Left renal pelvis (tissue), 4 donors: Measurements from ENCODE around the gene ZNF784. TPM values are rescaled to one million over a fixed set of nuclear protein-coding genes. Genes with fewer than 3 reads are reported as not detected.

ENCODE experiments used
- DNase-seq, 4 donors: peaks; one replicate each; pipeline ENCODE4 v3.0.0-alpha.2; 2013; ENCODE audit warnings: low read depth in 4 of 4, low spot score in 3 of 4
- polyA plus RNA-seq, 4 donors: library from polyadenylated mRNA; unstranded; fragments of 120-200 nt; gene quantifications; one replicate each; pipeline ENCODE4 v1.2.1, GENCODE V29; 2013; ENCODE audit not compliant: insufficient read length in 4 of 4

Gene ZNF784
- polyA plus RNA-seq, result 10 to 100 TPM in 2 of 4 donors, 1 to 10 TPM in 2; 5.3 to 14.2 (median 9.9) TPM

GRCh38 chr19:55624109-55625003 is at the start of gene ZNF784:
Gene ZNF784, minus strand, starts transcription at chr19:55624566. Its CDS starts 5 bp downstream, at chr19:55624561.
- peak in 3 of 4 donors; percentile 84 to 90 (median 89) for DNase-seq

GRCh38 chr19:55673889-55674288 is 49.5 kb upstream of the ZNF784 start:
- DNase-seq, result no peak

GRCh38 chr19:55673465-55673864 is 49.1 kb upstream of the ZNF784 start:
- DNase-seq, result no peak

GRCh38 chr19:55672418-55672817 is 48.1 kb upstream of the ZNF784 start:
- DNase-seq, result no peak

- no peak for DNase-seq
Observed at GRCh38 chr19:55671054-55671378, 46.6 kb upstream of the ZNF784 start.

- DNase-seq, result no peak
Observed at GRCh38 chr19:55670280-55671053, 46.1 kb upstream of the ZNF784 start.

GRCh38 chr19:55669418-55670279 is 45.3 kb upstream of the ZNF784 start:
- DNase-seq, result no peak

GRCh38 chr19:55668603-55669348 is 44.4 kb upstream of the ZNF784 start:
- no peak for DNase-seq

GRCh38 chr19:55667958-55668357 is 43.6 kb upstream of the ZNF784 start:
- DNase-seq, result no peak

- no peak for DNase-seq
Observed at GRCh38 chr19:55667511-55667910, 43.1 kb upstream of the ZNF784 start.

GRCh38 chr19:55667006-55667381 is 42.6 kb upstream of the ZNF784 start:
- DNase-seq, result no peak

- no peak for DNase-seq
Observed at GRCh38 chr19:55666343-55667005, 42.1 kb upstream of the ZNF784 start.

GRCh38 chr19:55663846-55664536 is 39.6 kb upstream of the ZNF784 start:
- no peak for DNase-seq

- no peak for DNase-seq
Observed at GRCh38 chr19:55661826-55662225, 37.5 kb upstream of the ZNF784 start.

GRCh38 chr19:55660991-55661390 is 36.6 kb upstream of the ZNF784 start:
- DNase-seq, result no peak

GRCh38 chr19:55660404-55660803 is 36.0 kb upstream of the ZNF784 start:
- no peak for DNase-seq

GRCh38 chr19:55659822-55660221 is 35.5 kb upstream of the ZNF784 start:
- no peak for DNase-seq

- DNase-seq, result no peak
Observed at GRCh38 chr19:55658846-55659459, 34.6 kb upstream of the ZNF784 start.
